H1 (cell line): ENCODE measurements around the gene TXNDC8. TPM values are rescaled to one million over a fixed set of nuclear protein-coding genes. Genes with fewer than 3 reads are reported as not detected.

Source experiments
- CTCF ChIA-PET: fragments of 300-600 bp; sonication (Branson Sonifier 250); formaldehyde crosslinking; loops from one replicate; lab custom pipeline; 2021; ENCODE audit not compliant: partially characterized antibody; lab: Charles Lee
- POLR2A ChIA-PET: fragments of 300-600 bp; sonication (Branson Sonifier 250); formaldehyde crosslinking; loops from one replicate; lab custom pipeline; 2021; ENCODE audit warnings: inconsistent platforms; ENCODE audit not compliant: partially characterized antibody; lab: Charles Lee
- DNase-seq, 2 experiments: peaks; one replicate each; pipeline versions ENCODE4 v3.0.0 to v3.0.0-alpha.2; 2010 to 2022; ENCODE audit warnings: low spot score in 2 of 2, low read depth in 1 of 2, mixed read lengths in 1 of 2
- FAIRE-seq: peaks from 2 replicates; lab custom pipeline; 2011; peaks lifted over from hg19 to GRCh38; lab: Jason Lieb, UNC
- H2AFZ ChIP-seq: 2 replicates; pipeline ENCODE4 v1.8.1; 2012; ENCODE audit warnings: low read length, inconsistent platforms
- H2AK5ac ChIP-seq: 2 replicates; pipeline ENCODE4 v1.6.1; 2013; ENCODE audit warnings: low read depth, low read length
- H2BK120ac ChIP-seq: replicated peaks from 2 replicates; pipeline ENCODE3; 2013; ENCODE audit warnings: low read depth, low read length, inconsistent platforms
- H2BK12ac ChIP-seq: 2 replicates; pipeline ENCODE4 v1.6.1; 2013; ENCODE audit warnings: low read depth, low read length
- H2BK15ac ChIP-seq: 2 replicates; pipeline ENCODE4 v1.6.1; 2013; ENCODE audit warnings: low read length
- H2BK20ac ChIP-seq: 2 replicates; pipeline ENCODE4 v1.6.1; 2013; ENCODE audit warnings: low read length
- H2BK5ac ChIP-seq: 2 replicates; pipeline ENCODE4 v1.6.1; 2013; ENCODE audit warnings: low read depth, low read length
- H3K14ac ChIP-seq: 2 replicates; pipeline ENCODE4 v1.6.1; 2013; ENCODE audit warnings: inconsistent platforms; ENCODE audit not compliant: insufficient read length
- H3K18ac ChIP-seq: 2 replicates; pipeline ENCODE4 v1.6.1; 2013; ENCODE audit warnings: low read length; ENCODE audit errors: extremely low read depth
- H3K23ac ChIP-seq: 2 replicates; pipeline ENCODE4 v1.6.1; 2013; ENCODE audit warnings: inconsistent platforms; ENCODE audit not compliant: insufficient read length
- H3K23me2 ChIP-seq: 2 replicates; pipeline ENCODE4 v1.6.1; 2013; ENCODE audit warnings: low read depth, low read length
- H3K27ac ChIP-seq: 2 replicates; pipeline ENCODE4 v1.6.1; 2011; ENCODE audit warnings: low read depth, low read length, inconsistent platforms
- H3K27me3 ChIP-seq, 4 experiments: replicated peaks in 1 of 4; 1 replicate in 1 of 4; 2 replicates in 3 of 4; pipeline versions ENCODE4 v1.6.1 to v1.8.1; 2011 to 2013; ENCODE audit warnings: low read length in 3 of 4, mild to moderate bottlenecking in 3 of 4, inconsistent platforms in 2 of 4, mixed read lengths in 2 of 4, moderate library complexity in 1 of 4; ENCODE audit not compliant: control insufficient read depth in 3 of 4, insufficient read depth in 3 of 4; ENCODE audit errors: extremely low read depth in 1 of 4
- H3K36me3 ChIP-seq, 4 experiments: 2 replicates each; pipeline versions ENCODE4 v1.6.1 to v1.8.1; 2011 to 2013; ENCODE audit warnings: mild to moderate bottlenecking in 4 of 4, low read length in 3 of 4, moderate library complexity in 2 of 4, control low read depth in 1 of 4, inconsistent platforms in 1 of 4; ENCODE audit not compliant: insufficient read depth in 4 of 4, control insufficient read depth in 2 of 4
- H3K4ac ChIP-seq: replicated peaks from 2 replicates; pipeline ENCODE3; 2013; ENCODE audit warnings: low read length, low read depth, mixed read lengths, inconsistent platforms; ENCODE audit not compliant: insufficient read length
- H3K4me1 ChIP-seq, 4 experiments: replicated peaks in 1 of 4; 1 replicate in 1 of 4; 2 replicates in 3 of 4; pipeline versions ENCODE4 v1.6.1 to v1.8.1; 2011 to 2013; ENCODE audit warnings: low read length in 3 of 4, inconsistent platforms in 2 of 4, mixed read lengths in 1 of 4; ENCODE audit not compliant: insufficient read depth in 4 of 4, control insufficient read depth in 3 of 4
- H3K4me2 ChIP-seq, 2 experiments: 2 replicates each; pipeline versions ENCODE4 v1.6.1 to v1.8.1; 2011 to 2013; ENCODE audit warnings: low read depth in 2 of 2, low read length in 2 of 2, control low read depth in 1 of 2, inconsistent platforms in 1 of 2, mild to moderate bottlenecking in 1 of 2; ENCODE audit not compliant: insufficient read depth in 1 of 2
- H3K4me3 ChIP-seq, 4 experiments: fragments of 200-600, 300-600 bp in 1 of 4; sonication (generic), shearing (Covaris generic), sonication (Bioruptor Twin) in 1 of 4; 2 replicates each; pipeline versions ENCODE4 v1.5.1 to v1.8.1; 2011 to 2016; ENCODE audit warnings: low read length in 4 of 4, low read depth in 3 of 4, control low read depth in 2 of 4, inconsistent platforms in 2 of 4, mild to moderate bottlenecking in 2 of 4, mixed read lengths in 1 of 4, moderate library complexity in 1 of 4; ENCODE audit not compliant: insufficient read depth in 2 of 4; ENCODE audit errors: extremely low read depth in 1 of 4
- H3K56ac ChIP-seq: replicated peaks from 2 replicates; pipeline ENCODE3; 2013; ENCODE audit warnings: low read depth, mild to moderate bottlenecking, mixed read lengths, low read length, inconsistent platforms; ENCODE audit not compliant: insufficient read length
- H3K79me1 ChIP-seq: 2 replicates; pipeline ENCODE4 v1.6.1; 2013; ENCODE audit warnings: low read depth, low read length, control low read depth
- H3K79me2 ChIP-seq, 2 experiments: 2 replicates each; pipeline versions ENCODE4 v1.6.1 to v1.8.1; 2012 to 2013; ENCODE audit warnings: low read length in 2 of 2, mild to moderate bottlenecking in 2 of 2, inconsistent platforms in 1 of 2; ENCODE audit not compliant: insufficient read depth in 2 of 2, control insufficient read depth in 1 of 2
- H3K9ac ChIP-seq, 4 experiments: replicated peaks in 1 of 4; 1 replicate in 1 of 4; 2 replicates in 3 of 4; pipeline versions ENCODE4 v1.6.1 to v1.8.1; 2011 to 2013; ENCODE audit warnings: low read depth in 3 of 4, low read length in 3 of 4, control low read depth in 2 of 4, mild to moderate bottlenecking in 2 of 4, moderate library complexity in 2 of 4, inconsistent platforms in 1 of 4; ENCODE audit errors: extremely low read depth in 1 of 4
- H3K9me3 ChIP-seq, 2 experiments: 2 replicates each; pipeline versions ENCODE4 v1.6.1 to v1.8.1; 2012 to 2013; ENCODE audit warnings: mild to moderate bottlenecking in 2 of 2, moderate library complexity in 2 of 2, control low read depth in 1 of 2, inconsistent platforms in 1 of 2, low read depth in 1 of 2, low read length in 1 of 2, mixed read lengths in 1 of 2; ENCODE audit not compliant: insufficient read depth in 2 of 2
- H4K20me1 ChIP-seq, 2 experiments: replicated peaks in 1 of 2; 2 replicates each; pipeline versions ENCODE3 to v1.8.1; 2011 to 2013; ENCODE audit warnings: inconsistent platforms in 2 of 2, low read length in 2 of 2, mild to moderate bottlenecking in 1 of 2; ENCODE audit not compliant: insufficient read depth in 2 of 2, control insufficient read depth in 1 of 2
- H4K5ac ChIP-seq: 2 replicates; pipeline ENCODE4 v1.6.1; 2013; ENCODE audit warnings: low read length, low read depth, mixed read lengths, inconsistent platforms; ENCODE audit not compliant: insufficient read length
- H4K8ac ChIP-seq: 2 replicates; pipeline ENCODE4 v1.8.0; 2013; ENCODE audit warnings: mild to moderate bottlenecking, moderate library complexity, low read length, inconsistent platforms; ENCODE audit not compliant: insufficient read depth; ENCODE audit errors: extremely low read depth
- H4K91ac ChIP-seq: replicated peaks from 2 replicates; pipeline ENCODE3; 2013; ENCODE audit warnings: low read length, mixed read lengths, inconsistent platforms; ENCODE audit not compliant: insufficient read length
- CHD1 ChIP-seq: IDR thresholded peaks from 2 replicates; pipeline ENCODE4 v1.6.1; 2012; ENCODE audit warnings: low read depth, low read length, improper control_type of control experiment
- EZH2 ChIP-seq: fragments of 200-600 bp; sonication (generic); IDR thresholded peaks from 2 replicates; pipeline ENCODE4 v1.7.1; 2012; ENCODE audit warnings: low read depth, mild to moderate bottlenecking, moderate library complexity, low read length, inconsistent platforms; ENCODE audit not compliant: severe bottlenecking
- JUN ChIP-seq: IDR thresholded peaks from 2 replicates; pipeline ENCODE4 v1.6.1; 2011; ENCODE audit warnings: low read depth, mild to moderate bottlenecking, improper control_type of control experiment, low read length
- POLR2A ChIP-seq, 2 experiments: IDR thresholded peaks; 1 replicate in 1 of 2; 2 replicates in 1 of 2; pipeline ENCODE4 v1.6.1; 2011; ENCODE audit warnings: low read depth in 2 of 2, low read length in 2 of 2, mild to moderate bottlenecking in 2 of 2; ENCODE audit errors: control extremely low read depth in 1 of 2
- POLR2AphosphoS5 ChIP-seq: IDR thresholded peaks from 2 replicates; pipeline ENCODE4 v1.6.1; 2011; ENCODE audit warnings: low read depth, low read length
- POU5F1 ChIP-seq: IDR thresholded peaks from 2 replicates; pipeline ENCODE4 v1.6.1; 2011; ENCODE audit warnings: low read depth, mild to moderate bottlenecking, low read length, moderate library complexity
- SIRT6 ChIP-seq: IDR thresholded peaks from one replicate; pipeline ENCODE4 v1.7.1; 2012; ENCODE audit warnings: low read length, inconsistent platforms
- SP2 ChIP-seq: IDR thresholded peaks from 2 replicates; pipeline ENCODE4 v1.6.1; 2012; ENCODE audit warnings: mild to moderate bottlenecking, low read length, inconsistent platforms
- SUZ12 ChIP-seq: fragments of 200-600 bp; sonication (generic); IDR thresholded peaks from 2 replicates; pipeline ENCODE4 v1.6.1; 2012; ENCODE audit warnings: mild to moderate bottlenecking, inconsistent platforms, low read length, moderate library complexity, mixed read lengths
- WGBS, 2 experiments: shearing (Covaris generic) in 1 of 2; methylation state at CpG; one replicate each; pipeline versions ENCODE4 v1.1.6 to v1.1.7; 2013 to 2015; ENCODE audit warnings: low lambda C conversion rate in 2 of 2, mixed read lengths in 2 of 2, inconsistent platforms in 1 of 2, low coverage in 1 of 2, missing lambda C conversion rate in 1 of 2; ENCODE audit not compliant: insufficient replicate concordance in 2 of 2, insufficient coverage in 1 of 2, insufficient read length in 1 of 2; ENCODE audit errors: extremely low coverage in 1 of 2, missing lambda C conversion rate in 1 of 2; 5-methylcytosine and 5-hydroxymethylcytosine counted together
- polyA plus RNA-seq, 7 experiments: library from polyadenylated mRNA; depleted of rRNA in 3 of 7; stranded (reverse) in 5 of 7; unstranded in 2 of 7; fragments of >200 nt in 5 of 7; fragments of 200-250 nt in 2 of 7; gene quantifications; 1 replicate in 5 of 7; 2 replicates in 1 of 7; 4 replicates in 1 of 7; pipeline versions ENCODE4 v1.2.1 to v1.2.3, GENCODE V29; 2011 to 2013; ENCODE audit warnings: missing spikeins in 2 of 7, mixed read lengths in 2 of 7
- total RNA-seq: library from RNA; stranded (reverse); fragmentation: NEBNext Ultra II Directional; extraction: Animal tissue kit (Norgen Biotek cat#: 25700); gene quantifications from 2 replicates; pipeline ENCODE4 v1.2.1, GENCODE V29; 2021

The TXNDC8 gene
- total and polyA plus RNA-seq, 2 of the 8 experiments (the other 6 are each of a cell fraction or from before 2014, with no cell fraction given) = not detected

DNA sequence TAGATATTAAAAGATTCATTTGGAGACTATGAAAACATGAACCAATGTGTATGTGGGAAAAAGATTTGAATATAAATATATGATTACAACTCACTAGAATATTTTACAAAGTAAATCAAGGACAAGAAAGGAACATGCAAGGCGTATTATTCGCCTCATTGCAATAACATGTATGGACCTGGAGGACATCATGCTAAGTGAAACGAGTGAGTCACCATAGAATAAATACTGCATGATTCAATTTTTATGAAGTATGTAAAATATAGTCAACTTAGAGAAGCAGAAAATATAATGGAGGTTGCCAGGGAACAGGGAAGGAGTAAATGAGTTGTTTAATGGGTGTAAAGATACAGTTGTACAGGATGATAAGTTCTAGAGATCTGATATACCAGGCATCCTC, 4.9 kb downstream of the TXNDC8 start:
- H3K36me3 ChIP-seq = no peaks in the 10 kb centered on the region
- no peak overlapping the region for H2BK5ac ChIP-seq
- H4K20me1 ChIP-seq = no peaks in the 10 kb centered on the region
- FAIRE-seq = no peak
- H3K4ac ChIP-seq = no peak overlapping the region
- no peak overlapping the region for H3K18ac ChIP-seq
- no peaks in the 10 kb centered on the region for H3K79me2 ChIP-seq
- H2BK12ac ChIP-seq = no peak overlapping the region
- H3K27me3 ChIP-seq = no peaks in the 10 kb centered on the region
- no peak overlapping the region for H2BK15ac ChIP-seq
- no peak overlapping the region for H3K9ac ChIP-seq
- WGBS, 2 experiments = 95% methylated on average over 3 of the region's 3 CpGs; no CpG with 5 or more reads in 1 of the 2 experiments
- DNase-seq = no peak
- no peaks in the 10 kb centered on the region for H3K4me1 ChIP-seq
- no peak overlapping the region for H3K27ac ChIP-seq
- H3K23me2 ChIP-seq = no peaks in the 10 kb centered on the region
- H2AK5ac ChIP-seq = no peak overlapping the region
- ChIA-PET CTCF (no interaction called here), POLR2A (no interaction called here)
- no peak overlapping the region for H3K4me2 ChIP-seq
- H2AFZ ChIP-seq = no peak overlapping the region
- no peak overlapping the region for H4K8ac ChIP-seq
- H3K79me1 ChIP-seq = no peaks in the 10 kb centered on the region
- H4K5ac ChIP-seq = no peak overlapping the region
- H2BK20ac ChIP-seq = no peak overlapping the region
- no peak overlapping the region for H3K14ac ChIP-seq
- no peak overlapping the region for H4K91ac ChIP-seq
- H3K23ac ChIP-seq = no peak overlapping the region
- H3K9me3 ChIP-seq = peaks cover 0 to 2% of the 10 kb centered on the region in 2 experiments; a peak in 1 of 4 replicates
- no peak overlapping the region for H3K56ac ChIP-seq
- H3K4me3 ChIP-seq = no peak overlapping the region
- H2BK120ac ChIP-seq = no peak overlapping the region
- no peak for TF ChIP-seq POU5F1
- no peak for TF ChIP-seq POLR2AphosphoS5
- no peak for TF ChIP-seq POLR2A (IDR thresholded peaks at IDR 0.05; ENCODE audit: control extremely low read depth in 1 of 2, low read depth in 2 of 2, low read length in 2 of 2)
- no peak for TF ChIP-seq SIRT6
- no peak for TF ChIP-seq JUN
- no peak for TF ChIP-seq SUZ12
- no peak for TF ChIP-seq EZH2
- TF ChIP-seq CHD1 = no peak
- TF ChIP-seq SP2 = no peak
